CD14-positive monocyte (primary cell): ENCODE data around the gene PI4KA. TPM values are rescaled to one million over a fixed set of nuclear protein-coding genes. Genes with fewer than 3 reads are reported as not detected.

ENCODE experiments used
- DNase-seq, 3 donors: peaks; one replicate each; pipeline ENCODE4 v3.0.0-alpha.2; 2011 to 2022
- H2AFZ ChIP-seq: 2 replicates; pipeline ENCODE4 v1.6.0; 2012; ENCODE audit warnings: mild to moderate bottlenecking, low read depth, low read length, inconsistent platforms; ENCODE audit not compliant: insufficient read depth, poor library complexity, severe bottlenecking
- H3K27ac ChIP-seq, 2 donors: 1 replicate in 1 of 2; 2 replicates in 1 of 2; pipeline ENCODE4 v1.5.1; 2012 to 2013; ENCODE audit warnings: low read length in 2 of 2, control low read depth in 1 of 2, inconsistent platforms in 1 of 2, low read depth in 1 of 2, mild to moderate bottlenecking in 1 of 2
- H3K27me3 ChIP-seq, 2 donors: one replicate each; pipeline versions ENCODE4 v1.6.0 to v1.6.1; 2011 to 2013; ENCODE audit warnings: low read length in 2 of 2; ENCODE audit not compliant: control insufficient read depth in 2 of 2, insufficient read depth in 2 of 2
- H3K36me3 ChIP-seq, 2 donors: replicated peaks in 1 of 2; 1 replicate in 1 of 2; 2 replicates in 1 of 2; pipeline versions ENCODE4 v1.5.1 to v1.6.1; 2012 to 2013; ENCODE audit warnings: low read length in 2 of 2, control low read depth in 1 of 2, inconsistent platforms in 1 of 2, mild to moderate bottlenecking in 1 of 2; ENCODE audit not compliant: insufficient read depth in 2 of 2, control insufficient read depth in 1 of 2
- H3K4me1 ChIP-seq, 2 donors: 1 replicate in 1 of 2; 2 replicates in 1 of 2; pipeline versions ENCODE4 v1.5.1 to v1.6.1; 2012 to 2013; ENCODE audit warnings: low read length in 2 of 2, control low read depth in 1 of 2, inconsistent platforms in 1 of 2, mild to moderate bottlenecking in 1 of 2, moderate library complexity in 1 of 2; ENCODE audit not compliant: insufficient read depth in 2 of 2, control insufficient read depth in 1 of 2
- H3K4me2 ChIP-seq: replicated peaks from 2 replicates; pipeline ENCODE3; 2012; ENCODE audit warnings: low read length, moderate library complexity, mild to moderate bottlenecking; ENCODE audit not compliant: poor library complexity, severe bottlenecking; ENCODE audit errors: extremely low read depth
- H3K4me3 ChIP-seq, 3 experiments: fragments of 200-600 bp in 1 of 3; sonication (generic) in 1 of 3; replicated peaks in 1 of 3; 1 replicate in 2 of 3; 2 replicates in 1 of 3; pipeline ENCODE4 v1.5.1; 2011 to 2013; ENCODE audit warnings: low read length in 3 of 3, mild to moderate bottlenecking in 3 of 3, control low read depth in 2 of 3, low read depth in 2 of 3, inconsistent platforms in 1 of 3, moderate library complexity in 1 of 3
- H3K79me2 ChIP-seq: 2 replicates; pipeline ENCODE4 v1.6.0; 2012; ENCODE audit warnings: mild to moderate bottlenecking, control low read depth, inconsistent platforms, low read length, moderate library complexity; ENCODE audit not compliant: insufficient read depth
- H3K9ac ChIP-seq: 2 replicates; pipeline ENCODE4 v1.6.0; 2017; ENCODE audit warnings: low read length, mild to moderate bottlenecking; ENCODE audit not compliant: insufficient read depth, poor library complexity, severe bottlenecking
- H3K9me3 ChIP-seq, 2 donors: replicated peaks in 1 of 2; 1 replicate in 1 of 2; 2 replicates in 1 of 2; pipeline versions ENCODE4 v1.5.1 to v1.6.1; 2012 to 2013; ENCODE audit warnings: low read length in 2 of 2, control low read depth in 1 of 2; ENCODE audit not compliant: control insufficient read depth in 1 of 2, insufficient read depth in 1 of 2
- H4K20me1 ChIP-seq: 2 replicates; pipeline ENCODE4 v1.6.0; 2012; ENCODE audit warnings: mild to moderate bottlenecking, low read length, control low read depth, moderate library complexity; ENCODE audit not compliant: insufficient read depth
- H3K27ac Mint-ChIP-seq, 7 donors: one replicate each; pipeline ENCODE4 v1.8.0; 2020; ENCODE audit warnings: mild to moderate bottlenecking in 7 of 7, mixed read lengths in 7 of 7, moderate library complexity in 6 of 7, inconsistent platforms in 2 of 7
- H3K27me3 Mint-ChIP-seq, 3 donors: one replicate each; pipeline ENCODE4 v1.8.0; 2021 to 2022; ENCODE audit warnings: low read depth in 3 of 3, mild to moderate bottlenecking in 3 of 3, mixed read lengths in 3 of 3, moderate library complexity in 3 of 3, inconsistent platforms in 1 of 3
- H3K36me3 Mint-ChIP-seq, 2 donors: one replicate each; pipeline ENCODE4 v1.8.0; 2020; ENCODE audit warnings: mixed read lengths in 2 of 2, inconsistent platforms in 1 of 2, mild to moderate bottlenecking in 1 of 2
- H3K4me1 Mint-ChIP-seq: one replicate; pipeline ENCODE4 v1.8.0; 2020; ENCODE audit warnings: mild to moderate bottlenecking, mixed read lengths
- H3K4me3 Mint-ChIP-seq, 2 donors: one replicate each; pipeline ENCODE4 v1.8.0; 2020; ENCODE audit warnings: mild to moderate bottlenecking in 2 of 2, mixed read lengths in 2 of 2, moderate library complexity in 1 of 2
- H3K9me3 Mint-ChIP-seq, 7 donors: one replicate each; pipeline ENCODE4 v1.8.0; 2020 to 2022; ENCODE audit warnings: mixed read lengths in 7 of 7, mild to moderate bottlenecking in 6 of 7, moderate library complexity in 6 of 7, inconsistent platforms in 2 of 7
- CTCF ChIP-seq: fragments of 200-600 bp; IDR thresholded peaks from one replicate; pipeline ENCODE4 v1.8.0; 2022; ENCODE audit warnings: antibody characterized with exemption, mild to moderate bottlenecking
- WGBS: methylation state at CpG from one replicate; pipeline ENCODE4 v1.1.5; 2013; ENCODE audit warnings: missing lambda C conversion rate; ENCODE audit not compliant: insufficient coverage; 5-methylcytosine and 5-hydroxymethylcytosine counted together
- intact Hi-C, 2 donors: fragments of 100-400 bp; cut with micrococcal nuclease; formaldehyde crosslinking; loops; one replicate each; pipeline versions ENCODE4 v1.15.0 to v1.15.1; 2023
- polyA plus RNA-seq, 3 donors: library from polyadenylated mRNA; depleted of rRNA in 1 of 3; unstranded in 2 of 3; stranded (reverse) in 1 of 3; fragments of 300-500 nt in 2 of 3; fragments of >200 nt in 1 of 3; fragmentation: Illumina TruSeq in 2 of 3; gene quantifications; 1 replicate in 2 of 3; 2 replicates in 1 of 3; pipeline ENCODE4 v1.2.3, GENCODE V29; 2012 to 2021

The PI4KA gene
- polyA plus RNA-seq, 3 donors: 22.8 to 74.4 (median 38.2) TPM

- peaks cover 23 to 69% of the 10 kb centered on the region in 2 donors for H3K36me3 ChIP-seq
Measured at GRCh38 chr22:20868025-20868962, 9.7 kb upstream of the PI4KA start.

More at GRCh38 chr22:20868025-20868962, 9.7 kb upstream of the PI4KA start:
- H3K27me3 Mint-ChIP-seq: no peaks in the 10 kb centered on the region
- H3K4me3 Mint-ChIP-seq: peak overlapping the region in 1 of 2 donors; percentile 57
- H3K27ac Mint-ChIP-seq: peak overlapping the region; percentile 92 to 96 (median 93)
- H3K9me3 Mint-ChIP-seq: no peaks in the 10 kb centered on the region
- DNase-seq: no peak
- Histone ChIP-seq H3K4me3 (peak overlapping the region in 1 of 3 experiments; percentile 53), H3K4me1 (peaks cover 38 to 41% of the 10 kb centered on the region in 2 donors), H3K27me3 (no peaks in the 10 kb centered on the region), H3K9me3 (no peaks in the 10 kb centered on the region), H3K79me2 (peaks cover 40% of the 10 kb centered on the region), H3K9ac (peak overlapping the region; percentile 45), H2AFZ (peak overlapping the region; percentile 69), H4K20me1 (peaks cover 14% of the 10 kb centered on the region), H3K27ac (peak overlapping the region; percentile 92), H3K4me2 (peak overlapping the region; percentile 68)
- 100% methylated on average over 4 of the region's 7 CpGs for WGBS
- H3K36me3 Mint-ChIP-seq: peaks cover 51 to 74% of the 10 kb centered on the region in 2 donors
- TF ChIP-seq CTCF: no peak
- intact Hi-C loops: loop anchor here in 1 of 2 donors (10.0 kb wide), 1 partner anchor 47 kb away; the partner anchor contains the start of gene CRKL
- H3K4me1 Mint-ChIP-seq: peaks cover 40% of the 10 kb centered on the region
